ENCODE measurements around the gene MAML2. TPM values are rescaled to one million over a fixed set of nuclear protein-coding genes. Genes with fewer than 3 reads are reported as not detected.

MAML2 gene
- total and polyA plus RNA-seq, 2 of the 8 experiments (the other 6 are each of a cell fraction or from before 2014, with no cell fraction given): 3.8 to 6.6 TPM

- Histone ChIP-seq H3K4ac (replicated peaks; ENCODE audit: insufficient read length, low read depth, low read length) (no peak overlapping the region), H3K27ac (ENCODE audit: low read depth, low read length) (no peak overlapping the region), H2BK12ac (ENCODE audit: low read depth, low read length) (no peak overlapping the region), H3K36me3 (ENCODE audit: control insufficient read depth in 2 of 4, insufficient read depth in 4 of 4, low read length in 3 of 4) (no peaks in the 10 kb centered on the region), H3K79me1 (ENCODE audit: low read depth, low read length) (no peaks in the 10 kb centered on the region), H4K91ac (replicated peaks; ENCODE audit: insufficient read length, low read length) (no peak overlapping the region), H3K56ac (replicated peaks; ENCODE audit: insufficient read length, low read depth, low read length) (no peak overlapping the region), H3K14ac (ENCODE audit: insufficient read length) (no peak overlapping the region), H2AFZ (ENCODE audit: low read length) (no peak overlapping the region), H2BK15ac (ENCODE audit: low read length) (no peak overlapping the region), H3K9me3 (ENCODE audit: insufficient read depth in 2 of 2, low read depth in 1 of 2, low read length in 1 of 2) (no peaks in the 10 kb centered on the region), H2AK5ac (ENCODE audit: low read depth, low read length) (no peak overlapping the region), H3K4me3 (ENCODE audit: extremely low read depth in 1 of 4, insufficient read depth in 2 of 4, low read depth in 3 of 4, low read length in 4 of 4) (no peak overlapping the region), H4K5ac (ENCODE audit: insufficient read length, low read depth, low read length) (no peak overlapping the region), H3K23ac (ENCODE audit: insufficient read length) (no peak overlapping the region), H3K4me1 (replicated peaks in 1 of 4; ENCODE audit: control insufficient read depth in 3 of 4, insufficient read depth in 4 of 4, low read length in 3 of 4) (peaks cover 0 to 7% (median 2%) of the 10 kb centered on the region in 4 experiments; a peak in 2 of 7 replicates), H3K27me3 (replicated peaks in 1 of 4; ENCODE audit: control insufficient read depth in 3 of 4, extremely low read depth in 1 of 4, insufficient read depth in 3 of 4, low read length in 3 of 4) (no peaks in the 10 kb centered on the region), H3K4me2 (ENCODE audit: insufficient read depth in 1 of 2, low read depth in 2 of 2, low read length in 2 of 2) (no peak overlapping the region), H2BK5ac (ENCODE audit: low read depth, low read length) (no peak overlapping the region), H3K79me2 (ENCODE audit: control insufficient read depth in 1 of 2, insufficient read depth in 2 of 2, low read length in 2 of 2) (no peaks in the 10 kb centered on the region), H4K20me1 (replicated peaks in 1 of 2; ENCODE audit: control insufficient read depth in 1 of 2, insufficient read depth in 2 of 2, low read length in 2 of 2) (no peaks in the 10 kb centered on the region), H3K23me2 (ENCODE audit: low read depth, low read length) (0 out of 2 replicates have a peak, but pooled peaks cover 2% of the 10 kb centered on the region), H2BK20ac (ENCODE audit: low read length) (no peak overlapping the region), H3K18ac (ENCODE audit: extremely low read depth, low read length) (no peak overlapping the region), H2BK120ac (replicated peaks; ENCODE audit: low read depth, low read length) (no peak overlapping the region), H3K9ac (replicated peaks in 1 of 4; ENCODE audit: extremely low read depth in 1 of 4, low read depth in 3 of 4, low read length in 3 of 4) (no peak overlapping the region), H4K8ac (ENCODE audit: extremely low read depth, insufficient read depth, low read length) (no peak overlapping the region)
- no peak for TF ChIP-seq RFX5 (IDR thresholded peaks at IDR 0.05; ENCODE audit: borderline replicate concordance, low read depth, low read length)
- no peak for TF ChIP-seq EGR1 (IDR thresholded peaks at IDR 0.05; ENCODE audit: borderline replicate concordance, low read depth, low read length)
- DNase-seq (ENCODE audit: low read depth in 1 of 2, low spot score in 2 of 2) (no peak), FAIRE-seq (no peak)
- ChIA-PET POLR2A (ENCODE audit: partially characterized antibody) (no interaction called here), CTCF (ENCODE audit: partially characterized antibody) (no interaction called here)
- WGBS, 2 experiments (ENCODE audit: extremely low coverage in 1 of 2, insufficient coverage in 1 of 2, insufficient read length in 1 of 2, insufficient replicate concordance in 2 of 2, low coverage in 1 of 2, low lambda C conversion rate in 2 of 2, missing lambda C conversion rate in 1 of 2): 88% methylated on average over 4 of the region's 4 CpGs; no CpG with 5 or more reads in 1 of the 2 experiments
Observed at GRCh38 chr11:95996621-95997235, 346.3 kb downstream of the MAML2 start.
